Upper lobe of right lung (tissue), 1 donor: ENCODE data around the gene NCOA7. TPM values are rescaled to one million over a fixed set of nuclear protein-coding genes. Genes with fewer than 3 reads are reported as not detected.

Experiments
- ATAC-seq: fragments of 200-7000 bp; cut with Tn5 transposase; one replicate; pipeline ENCODE4 v1.9.1; 2020; ENCODE audit warnings: mild to moderate bottlenecking, moderate library complexity
- DNase-seq: peaks from one replicate; pipeline ENCODE4 v3.0.0-alpha.2; 2020
- H3K27ac ChIP-seq: fragments of 200-600 bp; one replicate; pipeline ENCODE4 v1.8.0; 2022
- H3K27me3 ChIP-seq: fragments of 200-600 bp; one replicate; pipeline ENCODE4 v1.8.0; 2022; ENCODE audit warnings: mild to moderate bottlenecking
- H3K36me3 ChIP-seq: fragments of 200-600 bp; one replicate; pipeline ENCODE4 v1.8.0; 2022
- H3K4me1 ChIP-seq: fragments of 200-600 bp; one replicate; pipeline ENCODE4 v1.8.0; 2022
- H3K4me3 ChIP-seq: fragments of 200-600 bp; one replicate; pipeline ENCODE4 v1.8.0; 2022; ENCODE audit warnings: mild to moderate bottlenecking
- H3K9me3 ChIP-seq: fragments of 200-600 bp; one replicate; pipeline ENCODE4 v1.8.0; 2022
- CTCF ChIP-seq: fragments of 200-600 bp; IDR thresholded peaks from one replicate; pipeline ENCODE4 v1.8.0; 2022; ENCODE audit warnings: antibody characterized with exemption
- intact Hi-C: fragments of 100-400 bp; cut with DNase I; formaldehyde crosslinking; loops from one replicate; pipeline ENCODE4 v1.11.0; 2022
- total RNA-seq: library from RNA; stranded (reverse); fragmentation: NEBNext Ultra II Directional; extraction: Animal tissue kit (Norgen Biotek cat#: 25700); gene quantifications from one replicate; pipeline ENCODE4 v1.2.1, GENCODE V29; 2021
- donor health status: DM: no; HTN: yes; CAD: no; lungs with severe emphysema.

The NCOA7 gene
- total RNA-seq, 1 donor from 2014 or later: 80.8 TPM

DNA sequence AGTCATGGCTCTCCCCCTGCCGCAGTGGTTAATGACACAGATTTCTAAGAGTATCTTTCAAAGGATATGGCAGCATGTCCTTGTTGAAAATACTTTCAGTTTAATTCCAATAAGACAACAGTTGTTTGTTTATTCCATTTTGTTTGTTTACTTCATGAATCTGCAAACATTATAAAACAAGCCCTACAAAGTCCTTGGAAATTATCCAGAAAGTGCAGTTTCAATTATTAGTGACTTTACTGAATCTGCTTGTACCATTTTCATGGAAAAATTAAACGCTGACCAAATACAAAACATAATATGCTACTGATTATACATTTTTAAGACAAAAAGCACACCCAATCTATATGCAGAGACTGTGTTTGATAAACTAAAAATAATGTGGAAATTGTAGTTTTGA, 38.0 kb upstream of the NCOA7 start:
- H3K27me3 ChIP-seq: peaks cover 73% of the 10 kb centered on the region

GRCh38 chr6:125753218-125753936, 37.4 kb upstream of the NCOA7 start:
- Histone ChIP-seq H3K4me3 (no peak overlapping the region), H3K36me3 (no peaks in the 10 kb centered on the region), H3K27me3 (peaks cover 67% of the 10 kb centered on the region), H3K27ac (no peak overlapping the region), H3K4me1 (peaks cover 18% of the 10 kb centered on the region), H3K9me3 (no peaks in the 10 kb centered on the region)
- peak; percentile 52 for TF ChIP-seq CTCF
- no peak for DNase-seq
- intact Hi-C loops: no loop called here
- no peak for ATAC-seq

More for the DNA sequence above, 38.0 kb upstream of the NCOA7 start:
- Histone ChIP-seq H3K9me3 (no peaks in the 10 kb centered on the region), H3K4me3 (no peak overlapping the region), H3K4me1 (peaks cover 24% of the 10 kb centered on the region), H3K36me3 (no peaks in the 10 kb centered on the region), H3K27ac (no peak overlapping the region)
- intact Hi-C loops: no loop called here
- no peak for ATAC-seq
- TF ChIP-seq CTCF: no peak
- DNase-seq: no peak

DNA sequence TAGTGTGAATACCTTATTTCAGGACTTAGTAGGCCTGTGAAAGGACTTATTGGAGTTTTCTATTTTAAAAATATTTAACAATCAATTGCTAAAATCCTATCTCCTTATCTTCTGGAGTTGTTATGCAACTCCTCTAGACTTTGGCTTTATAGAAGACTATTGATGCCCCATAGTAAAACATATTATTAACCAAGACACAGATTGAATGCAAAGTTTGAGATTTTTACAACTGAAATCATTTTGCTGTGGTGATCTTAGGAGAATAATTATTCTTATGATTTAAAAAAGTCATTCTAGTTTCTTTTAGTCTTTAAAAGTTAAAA, 36.9 kb upstream of the NCOA7 start:
- intact Hi-C loops: no loop called here
- Histone ChIP-seq H3K27ac (no peak overlapping the region), H3K36me3 (no peaks in the 10 kb centered on the region), H3K4me3 (no peak overlapping the region), H3K4me1 (peaks cover 13% of the 10 kb centered on the region), H3K27me3 (peaks cover 62% of the 10 kb centered on the region), H3K9me3 (no peaks in the 10 kb centered on the region)
- no peak for DNase-seq
- ATAC-seq: no peak
- TF ChIP-seq CTCF: no peak

- Histone ChIP-seq H3K4me1 (peaks cover 13% of the 10 kb centered on the region), H3K27ac (no peak overlapping the region), H3K36me3 (no peaks in the 10 kb centered on the region), H3K9me3 (no peaks in the 10 kb centered on the region), H3K4me3 (no peak overlapping the region), H3K27me3 (peaks cover 60% of the 10 kb centered on the region)
- intact Hi-C loops: no loop called here
- no peak for TF ChIP-seq CTCF
- ATAC-seq: no peak
- DNase-seq: no peak
Measured at GRCh38 chr6:125754566-125754965, 36.2 kb upstream of the NCOA7 start.

- ATAC-seq (peak; percentile 47), DNase-seq (no peak)
- H3K4me3 ChIP-seq: no peak overlapping the region
- no peaks in the 10 kb centered on the region for H3K36me3 ChIP-seq
- no peak for TF ChIP-seq CTCF
- intact Hi-C loops: no loop called here
- peaks cover 25% of the 10 kb centered on the region for H3K27me3 ChIP-seq
- H3K4me1 ChIP-seq: no peaks in the 10 kb centered on the region
- no peaks in the 10 kb centered on the region for H3K9me3 ChIP-seq
- no peak overlapping the region for H3K27ac ChIP-seq
Measured at GRCh38 chr6:125759184-125759902, 31.4 kb upstream of the NCOA7 start.
